ENCODE results near the gene MAGEA12. TPM values are rescaled to one million over a fixed set of nuclear protein-coding genes. Genes with fewer than 3 reads are reported as not detected.
"Not testable (repeated sequence)": the region's sequence is repeated elsewhere in the genome, so short reads cannot be mapped to it uniquely, and the experiment has no call there.

Gene MAGEA12
- total RNA-seq, 1 donor from 2014 or later = not detected

- not testable (repeated sequence) for DNase-seq
Observed at GRCh38 chrX:152766562-152766961, 33.0 kb downstream of the MAGEA12 start.

- DNase-seq = not testable (repeated sequence)
Observed at GRCh38 chrX:152769549-152770289, 36.2 kb downstream of the MAGEA12 start, which contains the start of gene MAGEA6. MAGEA6 (minus strand) TSS chrX:152769689; CDS start chrX:152767650, 2,039 bp downstream.

- DNase-seq = not testable (repeated sequence)
Observed at GRCh38 chrX:152787062-152787461, 53.5 kb downstream of the MAGEA12 start.

Other genes starting within 250 kb of the MAGEA12 start
- gene GABRQ, start 95.9 kb upstream of the MAGEA12 start, total RNA-seq = 0.79 TPM
- gene MAGEA3, start 35.0 kb upstream of the MAGEA12 start, total RNA-seq = not detected
- not detected for gene CSAG2, start 24.5 kb upstream of the MAGEA12 start, total RNA-seq
- not detected for gene MAGEA2B, start 19.1 kb upstream of the MAGEA12 start, total RNA-seq
- gene CSAG1, start within 50 bp of the MAGEA12 start, total RNA-seq = not detected
- not detected for gene MAGEA2, start 20.1 kb downstream of the MAGEA12 start, total RNA-seq
- not detected for gene CSAG3, start 25.5 kb downstream of the MAGEA12 start, total RNA-seq
- not detected for gene MAGEA6, start 35.9 kb downstream of the MAGEA12 start, total RNA-seq
- 20.1 TPM for gene CETN2, start 97.0 kb downstream of the MAGEA12 start, total RNA-seq
- gene NSDHL, start 97.3 kb downstream of the MAGEA12 start, total RNA-seq = 11.3 TPM
- 17.7 TPM for gene ZNF185, start 164.3 kb downstream of the MAGEA12 start, total RNA-seq

Data from skin of body (tissue), 2 donors.